ENCODE data around the gene RAB5IF.

Gene RAB5IF

DNA sequence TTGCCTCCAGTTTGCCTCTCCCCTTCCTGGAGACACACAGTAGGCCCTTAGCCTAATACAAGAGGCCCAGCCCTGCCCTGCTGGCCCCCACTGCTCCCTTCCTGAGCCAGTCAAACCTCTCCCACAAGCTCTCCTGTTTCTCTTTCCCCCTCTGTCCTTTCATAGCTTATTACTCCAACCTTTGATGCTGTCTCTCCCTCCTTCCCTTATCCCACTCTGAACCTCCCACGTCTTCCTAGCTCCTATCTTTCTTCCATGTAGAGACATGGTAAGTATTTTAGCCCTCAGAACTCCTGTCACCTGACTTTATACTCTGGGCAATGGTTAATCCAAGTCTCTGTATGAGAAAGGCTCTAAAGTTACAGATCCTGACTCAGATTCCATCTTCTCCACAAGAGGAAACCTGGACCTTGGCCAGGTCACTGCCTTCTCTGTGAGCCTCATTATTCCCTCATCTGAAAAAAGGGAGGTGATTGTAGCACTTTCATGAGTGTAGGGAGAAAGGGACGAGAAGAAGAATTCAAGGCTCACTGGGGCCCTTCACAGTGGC, 25.5 kb upstream of the RAB5IF start:
- DNase-seq (ENCODE audit: low spot score), result no peak

DNA sequence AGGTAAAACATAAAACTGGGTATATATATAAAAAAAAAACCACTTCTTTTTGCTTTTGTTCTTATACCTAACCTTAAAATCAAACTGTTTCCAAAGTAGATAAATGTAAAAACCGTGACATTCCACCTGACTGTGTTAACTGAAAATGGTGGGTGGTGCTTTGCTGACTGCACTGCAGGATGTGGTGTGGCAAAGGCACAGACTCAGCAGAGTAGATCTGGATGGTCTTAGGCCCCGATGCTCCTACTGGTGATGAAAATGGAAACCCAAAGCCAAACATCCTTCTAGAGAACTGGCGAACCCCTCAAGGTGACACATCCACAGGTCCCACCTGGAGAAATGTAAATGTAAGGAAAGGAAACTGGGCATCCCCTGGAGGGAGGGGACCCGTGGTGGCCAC, 23.3 kb upstream of the RAB5IF start:
- DNase-seq (ENCODE audit: low spot score), result no peak
- TF ChIP-seq, protein P1, sequence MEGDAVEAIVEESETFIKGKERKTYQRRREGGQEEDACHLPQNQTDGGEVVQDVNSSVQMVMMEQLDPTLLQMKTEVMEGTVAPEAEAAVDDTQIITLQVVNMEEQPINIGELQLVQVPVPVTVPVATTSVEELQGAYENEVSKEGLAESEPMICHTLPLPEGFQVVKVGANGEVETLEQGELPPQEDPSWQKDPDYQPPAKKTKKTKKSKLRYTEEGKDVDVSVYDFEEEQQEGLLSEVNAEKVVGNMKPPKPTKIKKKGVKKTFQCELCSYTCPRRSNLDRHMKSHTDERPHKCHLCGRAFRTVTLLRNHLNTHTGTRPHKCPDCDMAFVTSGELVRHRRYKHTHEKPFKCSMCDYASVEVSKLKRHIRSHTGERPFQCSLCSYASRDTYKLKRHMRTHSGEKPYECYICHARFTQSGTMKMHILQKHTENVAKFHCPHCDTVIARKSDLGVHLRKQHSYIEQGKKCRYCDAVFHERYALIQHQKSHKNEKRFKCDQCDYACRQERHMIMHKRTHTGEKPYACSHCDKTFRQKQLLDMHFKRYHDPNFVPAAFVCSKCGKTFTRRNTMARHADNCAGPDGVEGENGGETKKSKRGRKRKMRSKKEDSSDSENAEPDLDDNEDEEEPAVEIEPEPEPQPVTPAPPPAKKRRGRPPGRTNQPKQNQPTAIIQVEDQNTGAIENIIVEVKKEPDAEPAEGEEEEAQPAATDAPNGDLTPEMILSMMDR (IDR thresholded peaks at IDR 0.05; ENCODE audit: extremely low read depth, missing control alignments), result no peak

More for the DNA sequence above, 25.5 kb upstream of the RAB5IF start:
- TF ChIP-seq, protein P1 (IDR thresholded peaks at IDR 0.05; ENCODE audit: extremely low read depth, missing control alignments), result no peak

DNA sequence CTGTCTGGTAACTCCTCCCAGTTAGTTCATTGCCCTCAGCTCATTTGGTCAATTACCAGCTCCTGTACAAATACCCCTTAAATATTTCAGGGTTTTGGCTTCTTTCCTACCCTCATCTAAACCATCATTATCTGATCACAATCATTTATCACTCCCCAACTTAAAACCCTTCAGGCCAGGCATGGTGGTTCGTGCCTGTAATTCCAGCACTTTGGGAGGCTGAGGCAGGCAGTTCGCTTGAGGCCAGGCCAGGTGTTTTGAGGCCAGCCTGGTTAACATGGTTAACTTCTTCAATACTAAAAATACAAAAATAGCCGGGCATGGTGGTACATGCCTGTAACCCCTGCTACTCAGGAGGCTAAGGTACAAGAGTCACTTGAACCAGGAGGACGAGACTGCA, 22.8 kb upstream of the RAB5IF start:
- no peak for DNase-seq (ENCODE audit: low spot score)
- TF ChIP-seq, protein P1 (IDR thresholded peaks at IDR 0.05; ENCODE audit: extremely low read depth, missing control alignments), result no peak

DNA sequence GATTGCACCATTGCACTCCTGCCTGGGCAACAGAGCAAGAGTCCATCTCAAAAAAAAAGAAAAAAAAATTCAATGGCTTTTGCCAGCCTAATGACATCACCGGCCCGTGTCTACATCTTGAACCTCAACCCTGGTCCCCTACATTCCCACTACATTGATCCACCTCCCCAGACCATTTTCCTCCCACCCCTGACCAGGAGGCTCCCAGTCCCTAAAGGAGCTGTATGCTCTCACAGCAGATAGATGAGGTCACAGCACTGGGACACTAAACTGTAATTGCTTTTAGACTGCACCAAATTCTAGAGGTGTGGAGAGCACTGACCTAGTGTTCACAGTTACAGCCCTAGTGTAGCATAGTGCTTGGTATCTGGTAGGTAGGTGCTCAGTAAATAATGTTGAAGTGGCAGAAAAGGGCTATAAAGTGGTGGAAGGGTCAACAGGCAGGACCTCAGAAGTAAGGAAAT, 21.5 kb upstream of the RAB5IF start:
- TF ChIP-seq, protein P1 (IDR thresholded peaks at IDR 0.05; ENCODE audit: extremely low read depth, missing control alignments), result no peak

DNA sequence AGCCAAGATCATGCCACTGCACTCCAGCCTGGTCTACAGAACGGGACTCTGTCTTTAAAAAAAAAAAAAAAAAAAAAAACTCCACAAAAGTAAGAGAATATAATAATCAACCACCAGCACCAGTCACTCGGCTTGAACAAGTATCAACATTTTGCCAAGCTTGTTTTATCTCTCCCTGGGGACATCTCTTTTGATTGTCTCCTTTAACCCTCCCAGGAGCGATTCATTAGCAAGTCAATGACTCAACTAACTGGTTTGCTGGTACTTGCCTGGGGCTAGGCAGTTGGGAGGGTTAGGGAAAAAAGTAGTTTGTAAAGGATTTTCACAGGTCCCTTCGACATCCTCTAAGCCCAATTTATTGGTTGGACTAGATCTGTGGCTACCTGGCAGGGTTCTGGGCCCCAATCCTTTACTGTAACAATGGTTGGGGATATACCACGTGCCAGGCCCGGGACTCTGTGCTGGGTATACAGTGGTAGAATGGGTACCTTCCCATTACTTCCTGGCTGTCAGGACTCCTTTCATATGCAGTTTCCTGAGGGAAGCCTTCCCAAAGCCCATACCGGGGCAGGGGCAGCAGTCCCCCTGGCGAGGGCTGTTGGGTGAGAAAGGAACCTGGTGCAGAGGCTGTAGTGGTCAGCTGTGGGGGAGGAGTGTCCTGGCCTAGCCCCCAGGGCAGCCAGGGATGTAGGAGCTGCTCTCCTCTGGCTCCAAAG, 20.0 kb upstream of the RAB5IF start:
- DNase-seq (ENCODE audit: low spot score), result no peak
- TF ChIP-seq, protein P1 (IDR thresholded peaks at IDR 0.05; ENCODE audit: extremely low read depth, missing control alignments), result no peak

More for the DNA sequence above, 21.5 kb upstream of the RAB5IF start:
- no peak for DNase-seq (ENCODE audit: low spot score)

DNA sequence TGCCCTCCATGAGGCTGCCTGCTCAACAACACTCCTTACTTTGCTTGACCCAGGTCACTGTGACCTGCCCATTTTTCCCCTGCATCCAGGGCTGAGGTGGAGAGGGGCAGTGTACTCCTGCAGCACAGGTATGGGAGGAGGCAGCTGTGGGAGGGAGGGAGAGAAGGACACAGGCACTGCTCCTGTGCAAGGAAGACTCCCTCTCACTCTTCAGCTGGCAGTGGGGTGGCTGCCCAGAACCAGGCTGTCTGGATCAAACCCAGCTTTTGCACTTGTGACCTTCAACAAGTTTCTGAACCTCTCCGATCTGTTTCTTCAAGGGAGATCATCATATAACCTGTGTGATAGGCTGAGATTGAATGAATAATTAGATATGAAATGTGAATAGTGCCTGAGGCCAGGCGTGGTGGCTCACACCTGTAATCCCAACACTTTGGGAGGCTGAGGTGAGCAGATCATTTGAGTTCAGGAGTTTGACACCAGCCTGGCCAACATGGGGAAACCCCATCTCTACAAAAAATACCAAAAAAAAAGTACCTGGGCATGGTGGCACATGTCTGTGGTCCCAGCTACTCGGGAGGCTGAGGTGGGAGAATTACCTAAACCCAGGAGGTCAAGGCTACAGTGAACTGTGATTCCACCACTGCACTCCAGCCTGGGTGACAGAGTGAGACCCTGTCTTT, 18.1 kb upstream of the RAB5IF start:
- no peak for DNase-seq (ENCODE audit: low spot score)
- TF ChIP-seq, protein P1 (IDR thresholded peaks at IDR 0.05; ENCODE audit: extremely low read depth, missing control alignments), result no peak

DNA sequence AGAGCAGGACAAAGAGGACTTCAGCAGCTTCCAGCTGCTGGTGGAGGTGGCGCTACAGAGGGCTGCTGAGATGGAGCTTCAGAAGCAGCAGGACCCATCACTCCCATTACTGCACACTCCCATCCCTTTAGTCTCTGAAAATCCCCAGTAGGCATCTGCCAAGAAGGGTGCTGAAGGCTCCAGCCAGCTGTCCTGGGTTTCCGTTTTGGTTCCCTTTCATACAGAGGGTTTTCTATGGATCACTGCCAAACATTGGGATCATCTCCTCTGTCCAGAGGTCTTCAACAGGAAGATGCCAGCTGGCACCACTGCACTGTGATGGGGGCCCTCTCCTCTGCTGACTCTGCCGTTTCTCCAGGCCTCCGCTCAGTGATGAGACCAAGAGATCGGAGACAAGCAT, 14.3 kb upstream of the RAB5IF start:
- DNase-seq (ENCODE audit: low spot score), result no peak
- TF ChIP-seq, protein P1 (IDR thresholded peaks at IDR 0.05; ENCODE audit: extremely low read depth, missing control alignments), result no peak
